ENCODE data around the gene PPP2R3C.

Gene PPP2R3C

GRCh38 chr14:35147186-35147585, 25.4 kb upstream of the PPP2R3C start:
- TF ChIP-seq NFIC (IDR thresholded peaks at IDR 0.05): no peak
- no peak for TF ChIP-seq REST (IDR thresholded peaks at IDR 0.05; ENCODE audit: low read depth)
- no peak for TF ChIP-seq EP300 (IDR thresholded peaks at IDR 0.05; ENCODE audit: borderline replicate concordance)
- TF ChIP-seq CEBPB (IDR thresholded peaks at IDR 0.05): no peak
- TF ChIP-seq USF1 (IDR thresholded peaks at IDR 0.05): no peak
- TF ChIP-seq CREB1 (IDR thresholded peaks at IDR 0.05; ENCODE audit: low read depth): no peak

GRCh38 chr14:35146711-35147149, 24.9 kb upstream of the PPP2R3C start:
- TF ChIP-seq TCF12 (IDR thresholded peaks at IDR 0.05; ENCODE audit: low read depth): no peak
- no peak for TF ChIP-seq USF1 (IDR thresholded peaks at IDR 0.05)
- no peak for TF ChIP-seq RAD21 (IDR thresholded peaks at IDR 0.05; ENCODE audit: low read depth)
- TF ChIP-seq CREB1 (IDR thresholded peaks at IDR 0.05; ENCODE audit: low read depth): no peak
- no peak for TF ChIP-seq MAX (IDR thresholded peaks at IDR 0.05)
- no peak for TF ChIP-seq TEAD4 (IDR thresholded peaks at IDR 0.05)

- TF ChIP-seq TCF12 (IDR thresholded peaks at IDR 0.05; ENCODE audit: low read depth) (no peak), CREB1 (IDR thresholded peaks at IDR 0.05; ENCODE audit: low read depth) (no peak), EGR1 (IDR thresholded peaks at IDR 0.05) (no peak), USF1 (IDR thresholded peaks at IDR 0.05) (no peak), EP300 (IDR thresholded peaks at IDR 0.05; ENCODE audit: borderline replicate concordance) (no peak), MAX (IDR thresholded peaks at IDR 0.05) (no peak), FOXM1 (IDR thresholded peaks at IDR 0.05; ENCODE audit: borderline replicate concordance, low read depth) (no peak), REST (IDR thresholded peaks at IDR 0.05; ENCODE audit: low read depth) (no peak), NFIC (IDR thresholded peaks at IDR 0.05) (no peak), RAD21 (IDR thresholded peaks at IDR 0.05; ENCODE audit: low read depth) (no peak), CEBPB (IDR thresholded peaks at IDR 0.05) (no peak), TAF1 (IDR thresholded peaks at IDR 0.05; ENCODE audit: low read depth) (no peak), YY1 (IDR thresholded peaks at IDR 0.05; ENCODE audit: low read depth) (no peak), TEAD4 (IDR thresholded peaks at IDR 0.05) (no peak), ZBTB7A (IDR thresholded peaks at IDR 0.05; ENCODE audit: low read depth) (no peak)
Measured at GRCh38 chr14:35144029-35144428, 22.2 kb upstream of the PPP2R3C start.

- TF ChIP-seq EP300 (IDR thresholded peaks at IDR 0.05; ENCODE audit: borderline replicate concordance) (no peak), MAX (IDR thresholded peaks at IDR 0.05) (no peak), RAD21 (IDR thresholded peaks at IDR 0.05; ENCODE audit: low read depth) (peak; percentile 35), TEAD4 (IDR thresholded peaks at IDR 0.05) (no peak)
Measured at GRCh38 chr14:35140718-35141581, 19.2 kb upstream of the PPP2R3C start.

GRCh38 chr14:35138585-35138984, 16.8 kb upstream of the PPP2R3C start:
- no peak for TF ChIP-seq YY1 (IDR thresholded peaks at IDR 0.05; ENCODE audit: low read depth)
- no peak for TF ChIP-seq EP300 (IDR thresholded peaks at IDR 0.05; ENCODE audit: borderline replicate concordance)
- no peak for TF ChIP-seq REST (IDR thresholded peaks at IDR 0.05; ENCODE audit: low read depth)
